Activated CD4-positive, alpha-beta memory T cell treated with anti-CD3 and anti-CD28 coated beads, Interleukin-2, amount 10 ng/mL, durations not matched to agents 7 days and 5 days (primary cell): Measurements from ENCODE around the gene FURIN. TPM values are rescaled to one million over a fixed set of nuclear protein-coding genes. Genes with fewer than 3 reads are reported as not detected.
"Not testable (repeated sequence)": the region's sequence is repeated elsewhere in the genome, so short reads cannot be mapped to it uniquely, and the experiment has no call there.

ENCODE experiments used
- CTCF ChIA-PET: fragments of 350-600 bp; sonication (Branson Sonifier 250); formaldehyde crosslinking; loops from one replicate; lab custom pipeline; 2021; ENCODE audit warnings: antibody characterized with exemption, inconsistent platforms; lab: Charles Lee
- POLR2A ChIA-PET: fragments of 350-600 bp; sonication (Branson Sonifier 250); formaldehyde crosslinking; loops from one replicate; lab custom pipeline; 2021; ENCODE audit warnings: antibody characterized with exemption; lab: Charles Lee
- DNase-seq: peaks from one replicate; pipeline ENCODE4 v3.0.0-alpha.2; 2020
- H3K27ac Mint-ChIP-seq: one replicate; pipeline ENCODE4 v1.8.0; 2021; ENCODE audit warnings: mild to moderate bottlenecking, mixed read lengths
- H3K27me3 Mint-ChIP-seq: one replicate; pipeline ENCODE4 v1.8.0; 2021; ENCODE audit warnings: mixed read lengths
- H3K36me3 Mint-ChIP-seq: one replicate; pipeline ENCODE4 v1.8.0; 2021; ENCODE audit warnings: low read depth, mixed read lengths
- H3K4me1 Mint-ChIP-seq: one replicate; pipeline ENCODE4 v1.8.0; 2021; ENCODE audit warnings: mixed read lengths
- H3K4me3 Mint-ChIP-seq: one replicate; pipeline ENCODE4 v1.8.0; 2021; ENCODE audit warnings: mild to moderate bottlenecking, mixed read lengths
- H3K9me3 Mint-ChIP-seq: one replicate; pipeline ENCODE4 v1.8.0; 2021; ENCODE audit warnings: mixed read lengths
- total RNA-seq, 2 experiments: library from RNA; stranded (reverse); gene quantifications; one replicate each; pipeline ENCODE4 v1.2.3, GENCODE V29; 2021

The FURIN gene
- total RNA-seq, 2 experiments from 2014 or later, result 550 to 553 TPM

GRCh38 chr15:90917569-90917968 lies 49.2 kb downstream of the FURIN start:
- no peak for DNase-seq
- CTCF ChIA-PET, result no interaction called here
- POLR2A ChIA-PET, result interaction anchor here (3.2 kb wide), 1 partner anchor 13 kb away, joined by 27 read pairs; the partner anchor contains the start of gene HDDC3
- no peaks in the 10 kb centered on the region for H3K9me3 Mint-ChIP-seq
- H3K27ac Mint-ChIP-seq, result no peak overlapping the region
- H3K27me3 Mint-ChIP-seq, result no peaks in the 10 kb centered on the region
- H3K4me1 Mint-ChIP-seq, result peaks cover 11% of the 10 kb centered on the region
- peaks cover 86% of the 10 kb centered on the region for H3K36me3 Mint-ChIP-seq
- no peak overlapping the region for H3K4me3 Mint-ChIP-seq

- ChIA-PET POLR2A (interaction anchor here (0.9 to 3.2 kb wide), 2 partner anchors 13 to 17 kb away, joined by 3 to 27 read pairs; partner anchors contain the start of genes HDDC3 and UNC45A), CTCF (interaction anchor here (1.2 to 1.9 kb wide), 3 partner anchors 14 to 16 kb away, joined by 3 to 7 read pairs (median 3); partner anchors contain the start of gene HDDC3)
- H3K27ac Mint-ChIP-seq, result no peak overlapping the region
- DNase-seq, result no peak
- H3K36me3 Mint-ChIP-seq, result peaks cover 81% of the 10 kb centered on the region
- peaks cover 16% of the 10 kb centered on the region for H3K4me1 Mint-ChIP-seq
- H3K27me3 Mint-ChIP-seq, result no peaks in the 10 kb centered on the region
- H3K9me3 Mint-ChIP-seq, result no peaks in the 10 kb centered on the region
- H3K4me3 Mint-ChIP-seq, result no peak overlapping the region
These were observed 49.8 kb downstream of the FURIN start for GRCh38 chr15:90918034-90918788.

GRCh38 chr15:90918835-90919234 lies 50.4 kb downstream of the FURIN start:
- Mint-ChIP-seq H3K36me3 (peaks cover 80% of the 10 kb centered on the region), H3K27me3 (no peaks in the 10 kb centered on the region), H3K9me3 (no peaks in the 10 kb centered on the region), H3K4me1 (peaks cover 22% of the 10 kb centered on the region), H3K27ac (no peak overlapping the region), H3K4me3 (no peak overlapping the region)
- ChIA-PET POLR2A (interaction anchor here (0.9 to 3.2 kb wide), 2 partner anchors 12 to 17 kb away, joined by 3 to 27 read pairs; partner anchors contain the start of genes HDDC3 and UNC45A), CTCF (interaction anchor here (1.2 to 1.9 kb wide), 3 partner anchors 13 to 15 kb away, joined by 3 to 7 read pairs (median 3); partner anchors contain the start of gene HDDC3)
- no peak for DNase-seq

GRCh38 chr15:90921887-90922286 lies 53.5 kb downstream of the FURIN start:
- Mint-ChIP-seq H3K4me3 (no peak overlapping the region), H3K27me3 (no peaks in the 10 kb centered on the region), H3K9me3 (no peaks in the 10 kb centered on the region), H3K4me1 (peaks cover 41% of the 10 kb centered on the region), H3K27ac (peak overlapping the region; percentile 18), H3K36me3 (peaks cover 67% of the 10 kb centered on the region)
- ChIA-PET CTCF (interaction anchor here (2.2 to 6.6 kb wide), 2 partner anchors 11 to 19 kb away, joined by 5 to 80 read pairs; partner anchors contain the start of genes HDDC3, MAN2A2 and UNC45A), POLR2A (interaction anchor here (2.0 to 4.7 kb wide), 3 partner anchors 9 to 18 kb away, joined by 17 to 35 read pairs (median 21); partner anchors contain the start of genes HDDC3, MAN2A2 and UNC45A)
- DNase-seq, result no peak

GRCh38 chr15:90922712-90923322 lies 54.4 kb downstream of the FURIN start:
- CTCF ChIA-PET, result interaction anchor here (0.7 to 6.6 kb wide), 4 partner anchors 10 to 893 kb away, joined by 3 to 80 read pairs (median 6); partner anchors contain the start of genes HDDC3, MAN2A2 and UNC45A
- not testable (repeated sequence) for H3K4me3 Mint-ChIP-seq

GRCh38 chr15:90924375-90924774 lies 56.0 kb downstream of the FURIN start:
- H3K27me3 Mint-ChIP-seq, result no peaks in the 10 kb centered on the region
- peaks cover 50% of the 10 kb centered on the region for H3K36me3 Mint-ChIP-seq
- no peaks in the 10 kb centered on the region for H3K9me3 Mint-ChIP-seq

More at GRCh38 chr15:90922712-90923322, 54.4 kb downstream of the FURIN start:
- H3K27me3 Mint-ChIP-seq, H3K9me3 Mint-ChIP-seq: not testable (repeated sequence)
- DNase-seq, result peak; percentile 34
- POLR2A ChIA-PET, result interaction anchor here (0.7 to 4.7 kb wide), 5 partner anchors 9 to 37 kb away, joined by 3 to 35 read pairs (median 17); partner anchors contain the start of genes HDDC3, MAN2A2 and UNC45A
- peaks cover 41% of the 10 kb centered on the region for H3K4me1 Mint-ChIP-seq
- H3K36me3 Mint-ChIP-seq, result peaks cover 57% of the 10 kb centered on the region
- H3K27ac Mint-ChIP-seq, result peak overlapping the region; percentile 77

GRCh38 chr15:90926766-90927165 lies 58.4 kb downstream of the FURIN start:
- CTCF ChIA-PET, result interaction anchor here (1.2 kb wide), 1 partner anchor 34 kb away, joined by 3 read pairs; no protein-coding TSS in a partner anchor
- not testable (repeated sequence) for H3K27ac Mint-ChIP-seq, H3K27me3 Mint-ChIP-seq

More at GRCh38 chr15:90924375-90924774, 56.0 kb downstream of the FURIN start:
- Mint-ChIP-seq H3K4me3 (no peak overlapping the region), H3K27ac (peak overlapping the region; percentile 77), H3K4me1 (peaks cover 48% of the 10 kb centered on the region)
- ChIA-PET CTCF (interaction anchor here (0.7 to 6.6 kb wide), 4 partner anchors 9 to 485 kb away, joined by 3 to 80 read pairs (median 8); partner anchors contain the start of genes HDDC3, MAN2A2, RCCD1 and UNC45A), POLR2A (interaction anchor here (1.1 to 4.7 kb wide), 3 partner anchors 10 to 20 kb away, joined by 3 to 21 read pairs (median 5); partner anchors contain the start of gene UNC45A)
- DNase-seq, result no peak

GRCh38 chr15:90928106-90928505 lies 59.7 kb downstream of the FURIN start:
- H3K9me3 Mint-ChIP-seq, DNase-seq, H3K27me3 Mint-ChIP-seq, POLR2A ChIA-PET: not testable (repeated sequence)
- Mint-ChIP-seq H3K27ac (peak overlapping the region; percentile 59), H3K4me1 (peaks cover 57% of the 10 kb centered on the region), H3K4me3 (peak overlapping the region; percentile 44), H3K36me3 (peaks cover 38% of the 10 kb centered on the region)
- CTCF ChIA-PET, result interaction anchor here (0.7 kb wide), 2 partner anchors 115 to 555 kb away, joined by 3 read pairs; no protein-coding TSS in a partner anchor

More at GRCh38 chr15:90926766-90927165, 58.4 kb downstream of the FURIN start:
- Mint-ChIP-seq H3K36me3 (peaks cover 45% of the 10 kb centered on the region), H3K4me1 (peaks cover 61% of the 10 kb centered on the region)
- H3K4me3 Mint-ChIP-seq, POLR2A ChIA-PET, DNase-seq, H3K9me3 Mint-ChIP-seq: not testable (repeated sequence)

GRCh38 chr15:90929246-90930019 lies 61.0 kb downstream of the FURIN start:
- ChIA-PET POLR2A (interaction anchor here (0.6 to 11.6 kb wide), 26 partner anchors 7 to 1038 kb away, joined by 3 to 211 read pairs (median 6); partner anchors contain the start of genes BLM, CRTC3, FES and MAN2A2), CTCF (interaction anchor here (0.6 to 9.6 kb wide), 6 partner anchors 6 to 567 kb away, joined by 3 to 210 read pairs (median 42); partner anchors contain the start of genes MAN2A2 and RCCD1)
- no peaks in the 10 kb centered on the region for H3K9me3 Mint-ChIP-seq
- H3K27me3 Mint-ChIP-seq, result no peaks in the 10 kb centered on the region
- DNase-seq, result no peak
- H3K27ac Mint-ChIP-seq, result peak overlapping the region; percentile 99
- peaks cover 28% of the 10 kb centered on the region for H3K36me3 Mint-ChIP-seq
- H3K4me3 Mint-ChIP-seq, result peak overlapping the region; percentile 99
- peaks cover 56% of the 10 kb centered on the region for H3K4me1 Mint-ChIP-seq

- CTCF ChIA-PET, result interaction anchor here (0.6 to 9.6 kb wide), 44 partner anchors 8 to 829 kb away, joined by 3 to 210 read pairs (median 6); partner anchors contain the start of genes BLM, FES, IDH2 and IQGAP1
- H3K4me3 Mint-ChIP-seq, result peak overlapping the region; percentile 99
- peak overlapping the region; percentile 99 for H3K27ac Mint-ChIP-seq
- H3K4me1 Mint-ChIP-seq, result peaks cover 54% of the 10 kb centered on the region
- no peaks in the 10 kb centered on the region for H3K9me3 Mint-ChIP-seq
- H3K36me3 Mint-ChIP-seq, result peaks cover 22% of the 10 kb centered on the region
- POLR2A ChIA-PET, result interaction anchor here (0.6 to 11.6 kb wide), 44 partner anchors 9 to 699 kb away, joined by 3 to 211 read pairs (median 6); partner anchors contain the start of genes BLM, CRTC3, FES and GDPGP1
- H3K27me3 Mint-ChIP-seq, result no peaks in the 10 kb centered on the region
- DNase-seq, result peak; percentile 27
These were observed 62.6 kb downstream of the FURIN start for GRCh38 chr15:90930861-90931574.

GRCh38 chr15:90931575-90931827 lies 63.1 kb downstream of the FURIN start:
- CTCF ChIA-PET, result interaction anchor here (0.6 to 9.6 kb wide), 51 partner anchors 8 to 829 kb away, joined by 3 to 210 read pairs (median 6); partner anchors contain the start of genes BLM, FES, IDH2 and MAN2A2
- Mint-ChIP-seq H3K4me1 (peaks cover 58% of the 10 kb centered on the region), H3K9me3 (no peaks in the 10 kb centered on the region), H3K27ac (peak overlapping the region; percentile 99), H3K4me3 (peak overlapping the region; percentile 99), H3K27me3 (no peaks in the 10 kb centered on the region), H3K36me3 (peaks cover 27% of the 10 kb centered on the region)
- no peak for DNase-seq
- POLR2A ChIA-PET, result interaction anchor here (0.6 to 11.6 kb wide), 41 partner anchors 8 to 699 kb away, joined by 3 to 211 read pairs (median 5); partner anchors contain the start of genes BLM, CRTC3, FES and GDPGP1
